Liver (tissue), 3 donors: ENCODE data around the gene NELL1.

Experiments used
- GABPA ChIP-seq, 2 donors: IDR thresholded peaks in 1 of 2; conservative IDR thresholded peaks in 1 of 2; 2 replicates each; pipeline ENCODE4 v1.6.1; 2016; ENCODE audit warnings: antibody characterized with exemption in 2 of 2, mild to moderate bottlenecking in 1 of 2, moderate library complexity in 1 of 2
- RAD21 ChIP-seq, 2 donors: IDR thresholded peaks; 2 replicates each; pipeline ENCODE4 v1.6.1; 2016; ENCODE audit warnings: antibody characterized with exemption in 2 of 2, mild to moderate bottlenecking in 2 of 2
- RXRA ChIP-seq, 2 donors: IDR thresholded peaks; 2 replicates each; pipeline ENCODE4 v1.6.1; 2017 to 2018; ENCODE audit warnings: antibody characterized with exemption in 2 of 2, mild to moderate bottlenecking in 1 of 2
- TF ChIP-seq, protein P1 (sequence below): IDR thresholded peaks from 2 replicates; pipeline ENCODE4 v1.6.1; 2016; ENCODE audit warnings: antibody characterized with exemption
- TF ChIP-seq, protein P2 (sequence below): IDR thresholded peaks from 2 replicates; pipeline ENCODE4 v1.6.1; 2016; ENCODE audit warnings: antibody characterized with exemption, mild to moderate bottlenecking
- TF ChIP-seq, protein P3 (sequence below): fragments of 150-350 bp; IDR thresholded peaks from 2 replicates; pipeline ENCODE4 v1.5.1; 2017; ENCODE audit warnings: improper control_type of control experiment, low read depth, low read length; ENCODE audit not compliant: missing input control
- TF ChIP-seq, protein P4 (sequence below): IDR thresholded peaks from 2 replicates; pipeline ENCODE4 v1.6.1; 2016; ENCODE audit warnings: antibody characterized with exemption
- donor health status: healthy.
- donor health status: healthy.

DNA sequence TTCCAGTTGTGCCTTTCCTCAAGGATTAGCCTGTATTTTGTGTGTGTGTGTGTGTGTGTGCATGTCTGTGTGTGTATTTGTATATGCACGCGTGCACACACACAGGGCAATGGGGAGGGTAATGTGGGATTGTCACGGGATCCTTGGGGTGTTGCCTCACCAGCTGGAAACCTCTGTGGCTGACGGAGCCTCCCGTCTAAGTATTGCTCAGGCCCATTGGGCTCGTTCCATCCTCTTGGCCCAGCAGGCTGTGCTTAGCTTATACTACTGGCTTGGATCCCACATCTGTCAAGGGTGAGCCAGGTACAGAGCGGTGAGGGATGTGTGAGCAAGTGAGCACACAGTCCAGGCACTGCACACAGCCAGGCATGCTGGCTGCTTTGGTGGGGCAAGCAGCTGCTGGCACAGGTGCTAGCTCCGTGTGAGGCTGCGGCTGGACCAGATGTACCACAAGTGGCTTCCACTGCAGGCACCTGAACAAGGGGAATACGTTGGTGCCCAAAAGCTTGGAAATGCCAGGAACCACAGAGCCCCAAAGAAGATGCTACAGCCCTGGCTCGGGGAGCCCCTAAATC, 462.8 kb downstream of the NELL1 start:
- TF ChIP-seq, protein P1, sequence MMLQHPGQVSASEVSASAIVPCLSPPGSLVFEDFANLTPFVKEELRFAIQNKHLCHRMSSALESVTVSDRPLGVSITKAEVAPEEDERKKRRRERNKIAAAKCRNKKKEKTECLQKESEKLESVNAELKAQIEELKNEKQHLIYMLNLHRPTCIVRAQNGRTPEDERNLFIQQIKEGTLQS = no peak
- TF ChIP-seq, protein P2, sequence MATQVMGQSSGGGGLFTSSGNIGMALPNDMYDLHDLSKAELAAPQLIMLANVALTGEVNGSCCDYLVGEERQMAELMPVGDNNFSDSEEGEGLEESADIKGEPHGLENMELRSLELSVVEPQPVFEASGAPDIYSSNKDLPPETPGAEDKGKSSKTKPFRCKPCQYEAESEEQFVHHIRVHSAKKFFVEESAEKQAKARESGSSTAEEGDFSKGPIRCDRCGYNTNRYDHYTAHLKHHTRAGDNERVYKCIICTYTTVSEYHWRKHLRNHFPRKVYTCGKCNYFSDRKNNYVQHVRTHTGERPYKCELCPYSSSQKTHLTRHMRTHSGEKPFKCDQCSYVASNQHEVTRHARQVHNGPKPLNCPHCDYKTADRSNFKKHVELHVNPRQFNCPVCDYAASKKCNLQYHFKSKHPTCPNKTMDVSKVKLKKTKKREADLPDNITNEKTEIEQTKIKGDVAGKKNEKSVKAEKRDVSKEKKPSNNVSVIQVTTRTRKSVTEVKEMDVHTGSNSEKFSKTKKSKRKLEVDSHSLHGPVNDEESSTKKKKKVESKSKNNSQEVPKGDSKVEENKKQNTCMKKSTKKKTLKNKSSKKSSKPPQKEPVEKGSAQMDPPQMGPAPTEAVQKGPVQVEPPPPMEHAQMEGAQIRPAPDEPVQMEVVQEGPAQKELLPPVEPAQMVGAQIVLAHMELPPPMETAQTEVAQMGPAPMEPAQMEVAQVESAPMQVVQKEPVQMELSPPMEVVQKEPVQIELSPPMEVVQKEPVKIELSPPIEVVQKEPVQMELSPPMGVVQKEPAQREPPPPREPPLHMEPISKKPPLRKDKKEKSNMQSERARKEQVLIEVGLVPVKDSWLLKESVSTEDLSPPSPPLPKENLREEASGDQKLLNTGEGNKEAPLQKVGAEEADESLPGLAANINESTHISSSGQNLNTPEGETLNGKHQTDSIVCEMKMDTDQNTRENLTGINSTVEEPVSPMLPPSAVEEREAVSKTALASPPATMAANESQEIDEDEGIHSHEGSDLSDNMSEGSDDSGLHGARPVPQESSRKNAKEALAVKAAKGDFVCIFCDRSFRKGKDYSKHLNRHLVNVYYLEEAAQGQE = no peak
- TF ChIP-seq, protein P3, sequence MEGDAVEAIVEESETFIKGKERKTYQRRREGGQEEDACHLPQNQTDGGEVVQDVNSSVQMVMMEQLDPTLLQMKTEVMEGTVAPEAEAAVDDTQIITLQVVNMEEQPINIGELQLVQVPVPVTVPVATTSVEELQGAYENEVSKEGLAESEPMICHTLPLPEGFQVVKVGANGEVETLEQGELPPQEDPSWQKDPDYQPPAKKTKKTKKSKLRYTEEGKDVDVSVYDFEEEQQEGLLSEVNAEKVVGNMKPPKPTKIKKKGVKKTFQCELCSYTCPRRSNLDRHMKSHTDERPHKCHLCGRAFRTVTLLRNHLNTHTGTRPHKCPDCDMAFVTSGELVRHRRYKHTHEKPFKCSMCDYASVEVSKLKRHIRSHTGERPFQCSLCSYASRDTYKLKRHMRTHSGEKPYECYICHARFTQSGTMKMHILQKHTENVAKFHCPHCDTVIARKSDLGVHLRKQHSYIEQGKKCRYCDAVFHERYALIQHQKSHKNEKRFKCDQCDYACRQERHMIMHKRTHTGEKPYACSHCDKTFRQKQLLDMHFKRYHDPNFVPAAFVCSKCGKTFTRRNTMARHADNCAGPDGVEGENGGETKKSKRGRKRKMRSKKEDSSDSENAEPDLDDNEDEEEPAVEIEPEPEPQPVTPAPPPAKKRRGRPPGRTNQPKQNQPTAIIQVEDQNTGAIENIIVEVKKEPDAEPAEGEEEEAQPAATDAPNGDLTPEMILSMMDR = no peak
- TF ChIP-seq GABPA (IDR thresholded peaks at IDR 0.05 in 1 of 2, conservative IDR thresholded peaks at IDR 0.05 in 1 of 2) = no peak
- TF ChIP-seq RAD21 (IDR thresholded peaks at IDR 0.05) = no peak
- TF ChIP-seq, protein P4, sequence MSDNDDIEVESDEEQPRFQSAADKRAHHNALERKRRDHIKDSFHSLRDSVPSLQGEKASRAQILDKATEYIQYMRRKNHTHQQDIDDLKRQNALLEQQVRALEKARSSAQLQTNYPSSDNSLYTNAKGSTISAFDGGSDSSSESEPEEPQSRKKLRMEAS = no peak
- TF ChIP-seq RXRA (IDR thresholded peaks at IDR 0.05) = no peak
